A673 (cell line): ENCODE data around the gene CCSER1. TPM values are rescaled to one million over a fixed set of nuclear protein-coding genes. Genes with fewer than 3 reads are reported as not detected.
"Not testable (repeated sequence)": the region's sequence is repeated elsewhere in the genome, so short reads cannot be mapped to it uniquely, and the experiment has no call there.

Experiments
- BruUV-seq: library from RNA; stranded (reverse); fragments of 400-500 nt; replicated peaks from 2 replicates; lab custom pipeline; 2021; lab: Mats Ljungman, UMichigan
- CTCF ChIA-PET: fragments of 300-600 bp; sonication (Branson Sonifier 250); formaldehyde crosslinking; loops from one replicate; lab custom pipeline; 2022; ENCODE audit warnings: antibody characterized with exemption; lab: Charles Lee
- POLR2A ChIA-PET: fragments of 300-600 bp; sonication (Branson Sonifier 250); formaldehyde crosslinking; loops from one replicate; lab custom pipeline; 2022; ENCODE audit warnings: antibody characterized with exemption; ENCODE audit not compliant: low non-redundant PET; lab: Charles Lee
- DNase-seq: peaks from one replicate; pipeline ENCODE4 v3.0.0-alpha.2; 2015; ENCODE audit warnings: low spot score
- H3K27ac ChIP-seq: fragments of 200-600 bp; sonication (generic); 2 replicates; pipeline ENCODE4 v1.5.1; 2016; ENCODE audit warnings: mixed run types, low read depth, mild to moderate bottlenecking, mixed read lengths, antibody characterized with exemption, low read length; ENCODE audit not compliant: poor library complexity, severe bottlenecking
- H3K27me3 ChIP-seq: fragments of 200-600 bp; sonication (generic); replicated peaks from 2 replicates; pipeline ENCODE4 v1.6.1; 2017; ENCODE audit warnings: mixed run types, low read depth, mild to moderate bottlenecking, mixed read lengths, antibody characterized with exemption, low read length; ENCODE audit not compliant: insufficient read depth, poor library complexity
- H3K36me3 ChIP-seq: fragments of 200-600 bp; sonication (generic); 2 replicates; pipeline ENCODE4 v1.6.1; 2016; ENCODE audit warnings: mixed run types, mild to moderate bottlenecking, mixed read lengths, antibody characterized with exemption, low read length; ENCODE audit not compliant: insufficient read depth, poor library complexity, severe bottlenecking
- H3K4me1 ChIP-seq: fragments of 200-600 bp; sonication (generic); 2 replicates; pipeline ENCODE4 v1.6.1; 2017; ENCODE audit warnings: mixed run types, mild to moderate bottlenecking, mixed read lengths, antibody characterized with exemption, low read length; ENCODE audit not compliant: insufficient read depth, poor library complexity, severe bottlenecking
- H3K4me3 ChIP-seq: fragments of 200-600 bp; sonication (generic); 2 replicates; pipeline ENCODE4 v1.5.1; 2016; ENCODE audit warnings: low read depth, mixed run types, mild to moderate bottlenecking, mixed read lengths, low read length; ENCODE audit not compliant: poor library complexity, severe bottlenecking
- H3K9me3 ChIP-seq: fragments of 200-600 bp; sonication (generic); 2 replicates; pipeline ENCODE4 v1.6.1; 2016; ENCODE audit warnings: mixed run types, low read depth, mild to moderate bottlenecking, mixed read lengths, antibody characterized with exemption, low read length; ENCODE audit not compliant: poor library complexity, severe bottlenecking
- EZH2 ChIP-seq: fragments of 200-600 bp; sonication (generic); IDR thresholded peaks from 2 replicates; pipeline ENCODE4 v1.6.1; 2017; ENCODE audit warnings: borderline replicate concordance, low read depth, mild to moderate bottlenecking, mixed read lengths, antibody characterized with exemption, low read length; ENCODE audit not compliant: poor library complexity, severe bottlenecking
- intact Hi-C: fragments of 100-400 bp; cut with micrococcal nuclease; formaldehyde crosslinking; loops from one replicate; pipeline ENCODE4 v1.10.0; 2022; ENCODE audit not compliant: unreplicated experiment
- total RNA-seq: library from RNA; stranded (reverse); gene quantifications from 2 replicates; pipeline ENCODE4 v1.2.3, GENCODE V29; 2021
- TF ChIP-seq, protein P1 (sequence below): fragments of 300-800, 200-600 bp; sonication (generic); conservative IDR thresholded peaks from 2 replicates; pipeline ENCODE4 v1.5.1; 2017; ENCODE audit warnings: low read depth, mild to moderate bottlenecking, antibody characterized with exemption, low read length, moderate library complexity, mixed read lengths

CCSER1 gene
- total RNA-seq, 1 experiment from 2014 or later = not detected

GRCh38 chr4:91257721-91258120 is 1130.5 kb downstream of the CCSER1 start:
- Histone ChIP-seq H3K36me3 (no peaks in the 10 kb centered on the region), H3K27ac (no peak overlapping the region), H3K9me3 (no peaks in the 10 kb centered on the region), H3K4me1 (no peaks in the 10 kb centered on the region), H3K4me3 (no peak overlapping the region), H3K27me3 (no peaks in the 10 kb centered on the region)
- POLR2A ChIA-PET = no interaction called here
- TF ChIP-seq EZH2 = no peak
- TF ChIP-seq, protein P1, sequence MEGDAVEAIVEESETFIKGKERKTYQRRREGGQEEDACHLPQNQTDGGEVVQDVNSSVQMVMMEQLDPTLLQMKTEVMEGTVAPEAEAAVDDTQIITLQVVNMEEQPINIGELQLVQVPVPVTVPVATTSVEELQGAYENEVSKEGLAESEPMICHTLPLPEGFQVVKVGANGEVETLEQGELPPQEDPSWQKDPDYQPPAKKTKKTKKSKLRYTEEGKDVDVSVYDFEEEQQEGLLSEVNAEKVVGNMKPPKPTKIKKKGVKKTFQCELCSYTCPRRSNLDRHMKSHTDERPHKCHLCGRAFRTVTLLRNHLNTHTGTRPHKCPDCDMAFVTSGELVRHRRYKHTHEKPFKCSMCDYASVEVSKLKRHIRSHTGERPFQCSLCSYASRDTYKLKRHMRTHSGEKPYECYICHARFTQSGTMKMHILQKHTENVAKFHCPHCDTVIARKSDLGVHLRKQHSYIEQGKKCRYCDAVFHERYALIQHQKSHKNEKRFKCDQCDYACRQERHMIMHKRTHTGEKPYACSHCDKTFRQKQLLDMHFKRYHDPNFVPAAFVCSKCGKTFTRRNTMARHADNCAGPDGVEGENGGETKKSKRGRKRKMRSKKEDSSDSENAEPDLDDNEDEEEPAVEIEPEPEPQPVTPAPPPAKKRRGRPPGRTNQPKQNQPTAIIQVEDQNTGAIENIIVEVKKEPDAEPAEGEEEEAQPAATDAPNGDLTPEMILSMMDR = no peak
- DNase-seq = no peak
- CTCF ChIA-PET = no interaction called here
- BruUV-seq = no TSS peak
- intact Hi-C loops = no loop called here

DNA sequence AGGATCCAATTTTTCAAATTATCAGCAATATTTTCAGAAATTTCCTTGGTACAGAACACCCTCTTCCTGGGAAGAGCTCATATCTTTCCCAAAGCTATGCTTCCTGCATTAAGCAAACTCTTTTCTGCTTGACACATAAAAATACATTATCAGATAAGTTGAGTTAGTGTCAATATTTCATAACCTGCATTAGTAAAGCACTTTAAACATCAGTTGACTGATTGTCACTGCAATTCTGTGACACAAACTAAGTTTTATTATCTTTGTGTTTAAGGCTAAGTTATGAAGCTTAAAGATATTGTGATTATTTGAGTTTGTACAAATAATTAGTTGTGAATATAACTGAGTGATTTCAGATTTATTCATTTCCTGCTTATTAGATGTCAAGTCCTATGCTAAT is 1131.1 kb downstream of the CCSER1 start:
- no TSS peak for BruUV-seq
- no peaks in the 10 kb centered on the region for H3K36me3 ChIP-seq
- H3K27me3 ChIP-seq = no peaks in the 10 kb centered on the region
- H3K27ac ChIP-seq = no peak overlapping the region
- intact Hi-C loops = no loop called here
- H3K9me3 ChIP-seq = no peaks in the 10 kb centered on the region
- ChIA-PET POLR2A (no interaction called here), CTCF (no interaction called here)
- H3K4me3 ChIP-seq = no peak overlapping the region
- no peak for TF ChIP-seq EZH2
- TF ChIP-seq, protein P1 = no peak
- no peaks in the 10 kb centered on the region for H3K4me1 ChIP-seq
- DNase-seq = no peak

GRCh38 chr4:91267543-91267942 is 1140.3 kb downstream of the CCSER1 start:
- intact Hi-C loops = no loop called here
- Histone ChIP-seq H3K4me3 (no peak overlapping the region), H3K27ac (no peak overlapping the region), H3K9me3 (no peaks in the 10 kb centered on the region), H3K27me3 (no peaks in the 10 kb centered on the region), H3K4me1 (no peaks in the 10 kb centered on the region), H3K36me3 (no peaks in the 10 kb centered on the region)
- POLR2A ChIA-PET = no interaction called here
- BruUV-seq = no TSS peak
- TF ChIP-seq EZH2 = no peak
- TF ChIP-seq, protein P1 = no peak
- DNase-seq = peak; percentile 0
- CTCF ChIA-PET = no interaction called here

DNA sequence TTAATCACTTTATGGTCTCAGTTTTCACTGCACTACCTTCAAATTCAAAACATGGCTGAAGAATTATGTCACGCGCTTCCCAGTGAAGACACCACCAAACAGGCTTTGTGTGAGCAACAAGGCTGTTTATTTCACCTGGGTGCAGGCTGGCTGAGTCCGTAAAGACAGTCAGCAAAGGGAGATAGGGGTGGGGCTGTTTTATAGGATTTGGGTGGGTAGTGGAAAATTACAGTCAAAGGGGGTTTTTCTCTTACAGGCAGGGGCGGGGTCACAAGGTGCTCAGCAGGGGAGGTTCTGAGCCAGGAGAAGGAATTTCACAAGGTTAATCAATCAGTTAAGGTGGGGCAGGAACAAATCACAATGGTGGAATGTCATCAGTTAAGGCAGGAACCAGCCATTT is 1141.3 kb downstream of the CCSER1 start:
- POLR2A ChIA-PET, H3K4me3 ChIP-seq, H3K4me1 ChIP-seq, intact Hi-C loops, H3K36me3 ChIP-seq, H3K9me3 ChIP-seq, H3K27me3 ChIP-seq, H3K27ac ChIP-seq, DNase-seq, CTCF ChIA-PET, BruUV-seq: not testable (repeated sequence)
